Mononuclear cell (primary cell): ENCODE data around the gene R3HDML. TPM values are rescaled to one million over a fixed set of nuclear protein-coding genes. Genes with fewer than 3 reads are reported as not detected.
"Not testable (repeated sequence)": the region's sequence is repeated elsewhere in the genome, so short reads cannot be mapped to it uniquely, and the experiment has no call there.

ENCODE experiments used
- H3K27me3 ChIP-seq: 2 replicates; pipeline ENCODE4 v1.6.0; 2011; ENCODE audit warnings: low read length, control low read depth; ENCODE audit not compliant: insufficient read depth
- H3K4me1 ChIP-seq: 2 replicates; pipeline ENCODE4 v1.5.1; 2011; ENCODE audit warnings: mild to moderate bottlenecking, low read length, control low read depth; ENCODE audit not compliant: insufficient read depth
- H3K4me3 ChIP-seq: 2 replicates; pipeline ENCODE4 v1.5.1; 2011; ENCODE audit warnings: mild to moderate bottlenecking, low read length, moderate library complexity
- H3K9me3 ChIP-seq: 2 replicates; pipeline ENCODE4 v1.5.1; 2011; ENCODE audit warnings: low read depth, mild to moderate bottlenecking, control low read depth, low read length
- total RNA-seq: library from RNA; depleted of rRNA; stranded (reverse); fragments of >200 nt; gene quantifications from one replicate; pipeline ENCODE4 v1.2.3, GENCODE V29; 2012

The R3HDML gene
- total RNA-seq, 1 donor, result not detected

DNA sequence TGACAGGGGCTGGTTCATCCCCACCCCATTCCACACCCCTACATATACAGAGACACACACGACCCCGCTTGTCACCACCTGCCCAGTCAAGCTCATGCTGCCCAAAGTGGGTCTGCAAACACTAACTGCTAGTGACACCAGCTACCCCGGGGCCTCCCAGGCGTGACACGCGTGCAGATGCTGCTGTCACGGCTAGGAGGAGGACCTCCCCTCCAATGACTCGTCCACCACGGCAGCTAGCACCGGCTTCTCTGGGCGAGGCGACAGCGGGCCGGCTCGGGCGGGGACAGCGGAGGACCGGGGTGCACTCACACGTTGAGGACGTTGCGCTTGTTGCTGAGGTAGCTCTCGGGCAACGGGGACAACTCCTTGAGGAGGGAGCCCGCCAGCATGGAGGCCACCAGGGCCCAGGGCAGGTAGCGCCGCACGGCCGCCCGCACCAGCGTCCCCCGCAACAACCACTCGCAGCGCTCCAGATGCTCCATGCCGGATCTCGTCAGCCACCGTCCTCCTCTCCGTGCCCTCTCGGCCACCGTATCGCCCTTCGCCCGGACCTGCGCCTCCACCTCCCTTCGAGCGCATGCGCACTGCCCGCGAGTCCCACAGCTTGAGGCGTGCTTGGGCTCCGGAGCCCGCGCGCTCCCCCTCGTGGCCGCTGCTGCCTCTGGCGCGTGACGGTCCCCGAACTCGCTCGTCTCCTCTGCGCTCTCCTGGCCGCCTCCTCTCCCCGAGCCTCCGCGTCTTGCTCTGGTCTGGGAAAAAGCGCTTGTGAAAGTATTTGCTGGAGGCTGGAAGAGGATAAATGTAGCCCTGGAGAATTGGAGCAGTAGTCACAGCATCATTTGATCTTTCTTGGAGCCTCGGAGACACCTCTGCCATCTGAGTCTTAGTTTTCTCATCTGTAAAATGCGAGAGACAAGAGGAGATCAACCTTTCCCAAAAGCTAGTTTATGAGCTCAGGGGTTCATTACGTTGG lies 25.9 kb upstream of the R3HDML start, which contains the start of gene FITM2:
Gene FITM2, minus strand, starts transcription at position 539 of the 976 bp plus-strand sequence. Its CDS starts 54 bp downstream, at position 485.
- H3K4me3 ChIP-seq, result peak within 1 kb of the TSS; percentile 90

GRCh38 chr20:44314870-44315269 lies 22.0 kb upstream of the R3HDML start:
- no peaks in the 10 kb centered on the region for H3K9me3 ChIP-seq
- H3K4me1 ChIP-seq, result peaks cover 13% of the 10 kb centered on the region
- H3K4me3 ChIP-seq, result no peak overlapping the region
- peaks cover 5% of the 10 kb centered on the region for H3K27me3 ChIP-seq

More for the DNA sequence above, 25.9 kb upstream of the R3HDML start, which contains the start of gene FITM2:
- Histone ChIP-seq H3K27me3 (no peaks in the 10 kb centered on the region), H3K4me1 (peaks cover 18% of the 10 kb centered on the region), H3K9me3 (no peaks in the 10 kb centered on the region)

- Histone ChIP-seq H3K4me1 (no peaks in the 10 kb centered on the region), H3K27me3 (peaks cover 5% of the 10 kb centered on the region), H3K9me3 (no peaks in the 10 kb centered on the region), H3K4me3 (no peak overlapping the region)
Measured at GRCh38 chr20:44319839-44320422, 16.9 kb upstream of the R3HDML start.

DNA sequence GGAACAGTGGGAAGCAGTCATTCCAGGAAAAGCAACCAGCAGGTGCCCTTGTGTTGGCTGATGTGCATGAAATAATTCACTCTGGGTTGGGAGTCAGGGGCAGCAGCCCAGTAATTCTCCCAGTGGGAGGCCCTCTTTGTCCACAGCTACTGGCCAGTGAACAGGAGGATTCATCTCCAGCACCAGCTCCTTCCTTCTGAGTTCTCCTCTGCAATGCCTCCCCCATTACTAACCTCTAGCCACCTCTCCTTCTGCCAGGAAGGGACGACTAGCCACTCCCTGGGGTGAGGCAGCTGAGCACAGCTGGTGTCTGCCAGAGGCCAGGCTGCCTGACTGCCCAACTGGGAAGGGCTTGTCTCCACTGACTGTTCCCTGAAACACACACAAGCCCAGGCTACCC lies 12.5 kb upstream of the R3HDML start:
- peaks cover 3% of the 10 kb centered on the region for H3K27me3 ChIP-seq
- H3K9me3 ChIP-seq, result no peaks in the 10 kb centered on the region
- no peak overlapping the region for H3K4me3 ChIP-seq
- no peaks in the 10 kb centered on the region for H3K4me1 ChIP-seq

DNA sequence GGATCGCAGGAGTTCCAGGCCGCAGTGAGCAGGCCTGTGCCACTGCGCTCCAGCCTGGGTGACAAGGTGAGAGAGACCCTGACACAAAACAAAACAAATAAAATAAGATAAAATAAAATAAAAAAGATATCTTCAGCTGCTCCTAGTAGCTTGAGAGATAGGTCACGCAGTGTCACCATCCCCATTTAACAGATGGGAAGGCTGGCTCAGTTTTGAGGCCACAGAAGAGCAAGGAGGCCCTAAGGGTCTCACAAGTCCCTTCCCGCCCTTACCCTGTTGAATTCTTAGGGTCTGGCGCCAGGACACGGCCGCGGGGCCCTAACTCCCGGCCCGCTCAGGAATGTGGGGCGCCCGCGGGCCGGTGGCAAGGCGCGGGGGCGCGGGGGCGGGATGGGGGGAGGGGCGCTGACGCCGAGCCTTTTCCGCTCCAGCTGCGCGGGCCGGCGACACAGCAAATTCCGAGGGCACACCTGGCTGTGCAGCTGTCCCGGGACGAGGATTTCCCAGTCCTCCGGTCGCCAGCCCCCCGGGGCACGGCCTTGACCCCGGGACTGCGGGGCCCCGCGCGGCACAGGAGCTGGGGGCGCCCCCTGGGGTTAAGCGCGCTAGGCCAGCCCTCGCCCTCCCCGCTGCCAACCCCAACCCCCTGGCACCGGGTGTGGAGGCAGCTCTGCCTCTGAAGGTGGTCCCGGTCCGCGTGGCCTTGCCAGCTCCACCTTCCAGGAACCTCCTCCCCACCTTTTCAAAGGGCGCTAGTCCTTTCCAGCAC lies 10.3 kb upstream of the R3HDML start:
- H3K9me3 ChIP-seq, result no peaks in the 10 kb centered on the region
- peaks cover 3% of the 10 kb centered on the region for H3K27me3 ChIP-seq
- no peak overlapping the region for H3K4me3 ChIP-seq
- no peaks in the 10 kb centered on the region for H3K4me1 ChIP-seq

DNA sequence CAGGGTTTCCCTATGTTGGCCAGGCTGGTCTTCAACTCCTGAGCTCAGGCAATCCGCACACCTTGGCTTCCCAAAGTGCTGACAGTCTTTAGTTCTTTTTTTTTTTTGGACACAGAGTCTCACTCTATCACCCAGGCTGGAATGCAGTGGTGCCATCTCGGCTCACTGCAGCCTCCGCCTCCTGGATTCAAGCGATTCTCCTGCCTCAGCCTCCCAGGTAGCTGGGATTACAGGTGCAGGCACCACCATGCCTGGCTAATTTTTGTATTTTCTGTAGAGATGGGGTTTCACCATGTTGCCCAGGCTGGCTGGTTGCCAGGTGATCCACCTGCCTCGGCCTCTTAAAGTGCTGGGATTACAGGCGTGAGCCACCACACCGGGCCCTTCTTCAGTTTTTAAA lies 9.1 kb upstream of the R3HDML start:
- not testable (repeated sequence) for H3K27me3 ChIP-seq, H3K4me3 ChIP-seq, H3K4me1 ChIP-seq, H3K9me3 ChIP-seq

GRCh38 chr20:44328428-44328827 lies 8.4 kb upstream of the R3HDML start:
- Histone ChIP-seq H3K4me3 (no peak overlapping the region), H3K4me1 (no peaks in the 10 kb centered on the region), H3K27me3 (peaks cover 3% of the 10 kb centered on the region), H3K9me3 (no peaks in the 10 kb centered on the region)

DNA sequence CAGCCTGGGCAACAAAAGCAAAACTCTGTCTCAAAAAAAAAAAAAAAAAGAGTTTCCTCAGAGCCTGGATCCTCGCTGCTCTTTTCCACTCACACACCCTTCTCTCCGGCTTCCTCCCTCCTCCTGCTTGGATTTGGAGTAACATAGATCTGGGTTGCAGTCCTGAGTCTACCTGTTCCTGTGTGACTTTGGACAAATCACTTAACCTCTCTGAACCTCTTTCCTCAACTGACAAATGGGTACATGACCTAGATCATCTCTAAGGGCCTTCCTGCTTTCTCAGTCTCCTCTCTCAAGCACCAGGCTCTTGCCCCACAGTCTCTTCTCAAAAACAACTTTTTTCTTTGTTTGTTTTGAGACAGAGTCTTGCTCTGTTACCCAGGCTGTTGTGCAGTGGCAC lies 5.6 kb upstream of the R3HDML start:
- Histone ChIP-seq H3K4me3 (no peak overlapping the region), H3K9me3 (no peaks in the 10 kb centered on the region), H3K27me3 (peaks cover 3% of the 10 kb centered on the region), H3K4me1 (no peaks in the 10 kb centered on the region)

GRCh38 chr20:44334306-44334705 lies 2.5 kb upstream of the R3HDML start:
- no peak overlapping the region for H3K4me3 ChIP-seq
- H3K4me1 ChIP-seq, result no peaks in the 10 kb centered on the region
- no peaks in the 10 kb centered on the region for H3K27me3 ChIP-seq

DNA sequence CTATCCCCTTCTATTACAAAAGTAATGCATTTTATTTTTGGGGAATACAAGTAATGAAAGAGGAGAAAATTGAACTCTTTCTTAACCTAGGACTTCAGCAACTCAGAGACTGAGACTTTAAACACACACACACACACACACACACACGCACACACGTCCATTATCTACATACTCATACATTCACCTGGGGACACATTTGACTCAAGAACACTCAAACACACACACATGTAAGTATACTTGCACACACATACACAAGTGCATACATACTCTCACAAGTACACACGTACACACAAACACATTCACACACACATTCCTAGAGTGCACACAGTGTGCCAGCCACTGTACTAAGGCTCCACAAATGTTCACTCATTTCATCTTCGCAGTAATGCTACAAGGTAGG lies 2.1 kb upstream of the R3HDML start:
- Histone ChIP-seq H3K4me3 (no peak overlapping the region), H3K27me3 (no peaks in the 10 kb centered on the region), H3K4me1 (no peaks in the 10 kb centered on the region), H3K9me3 (no peaks in the 10 kb centered on the region)

More at GRCh38 chr20:44334306-44334705, 2.5 kb upstream of the R3HDML start:
- no peaks in the 10 kb centered on the region for H3K9me3 ChIP-seq

- no peaks in the 10 kb centered on the region for H3K9me3 ChIP-seq
- H3K4me1 ChIP-seq, result no peaks in the 10 kb centered on the region
- no peaks in the 10 kb centered on the region for H3K27me3 ChIP-seq
- H3K4me3 ChIP-seq, result no peak overlapping the region
Measured at GRCh38 chr20:44335675-44336074, 1.2 kb upstream of the R3HDML start.

GRCh38 chr20:44336086-44336485 lies 757 bp upstream of the R3HDML start:
- no peaks in the 10 kb centered on the region for H3K27me3 ChIP-seq
- H3K9me3 ChIP-seq, result no peaks in the 10 kb centered on the region
- H3K4me3 ChIP-seq, result no peak overlapping the region
- H3K4me1 ChIP-seq, result no peaks in the 10 kb centered on the region

GRCh38 chr20:44342248-44342647 lies 5.4 kb downstream of the R3HDML start:
- H3K4me1 ChIP-seq, result no peaks in the 10 kb centered on the region
- H3K4me3 ChIP-seq, result no peak overlapping the region
- H3K27me3 ChIP-seq, result no peaks in the 10 kb centered on the region
- no peaks in the 10 kb centered on the region for H3K9me3 ChIP-seq

- no peaks in the 10 kb centered on the region for H3K9me3 ChIP-seq
- H3K4me1 ChIP-seq, result no peaks in the 10 kb centered on the region
- H3K4me3 ChIP-seq, result no peak overlapping the region
- H3K27me3 ChIP-seq, result no peaks in the 10 kb centered on the region
Measured at GRCh38 chr20:44343162-44343675, 6.4 kb downstream of the R3HDML start.

GRCh38 chr20:44344723-44345122 lies 7.9 kb downstream of the R3HDML start:
- H3K4me1 ChIP-seq, result no peaks in the 10 kb centered on the region
- H3K4me3 ChIP-seq, result no peak overlapping the region
- H3K9me3 ChIP-seq, result no peaks in the 10 kb centered on the region
- H3K27me3 ChIP-seq, result no peaks in the 10 kb centered on the region
